Measurements from ENCODE around the gene GALNT12.

Gene GALNT12

GRCh38 chr9:98780059-98780749 lies 27.3 kb upstream of the GALNT12 start:
- TF ChIP-seq TAF1 (IDR thresholded peaks at IDR 0.05; ENCODE audit: low read depth, low read length) (no peak), POU2F2 (IDR thresholded peaks at IDR 0.05; ENCODE audit: low read depth, low read length) (no peak), POLR2A (IDR thresholded peaks at IDR 0.05; ENCODE audit: low read depth, low read length) (no peak), PAX5 (IDR thresholded peaks at IDR 0.05; ENCODE audit: insufficient read depth, low read length, severe bottlenecking) (no peak), SPI1 (IDR thresholded peaks at IDR 0.05; ENCODE audit: low read depth, low read length) (no peak), POLR2AphosphoS5 (IDR thresholded peaks at IDR 0.05; ENCODE audit: low read depth, low read length) (no peak)
- no peak for DNase-seq (ENCODE audit: insufficient read length, low spot score)
- FAIRE-seq, result no peak

- no peak for FAIRE-seq
- no peak for DNase-seq (ENCODE audit: insufficient read length, low spot score)
- TF ChIP-seq POLR2AphosphoS5 (IDR thresholded peaks at IDR 0.05; ENCODE audit: low read depth, low read length), result no peak
Observed at GRCh38 chr9:98781588-98782383, 25.7 kb upstream of the GALNT12 start.

GRCh38 chr9:98783518-98784226 lies 23.8 kb upstream of the GALNT12 start:
- FAIRE-seq, result no peak
- TF ChIP-seq POLR2A (IDR thresholded peaks at IDR 0.05; ENCODE audit: low read depth, low read length) (no peak), POLR2AphosphoS5 (IDR thresholded peaks at IDR 0.05; ENCODE audit: low read depth, low read length) (no peak), TAF1 (IDR thresholded peaks at IDR 0.05; ENCODE audit: low read depth, low read length) (no peak), POU2F2 (IDR thresholded peaks at IDR 0.05; ENCODE audit: low read depth, low read length) (no peak), SPI1 (IDR thresholded peaks at IDR 0.05; ENCODE audit: low read depth, low read length) (no peak), PAX5 (IDR thresholded peaks at IDR 0.05; ENCODE audit: insufficient read depth, low read length, severe bottlenecking) (no peak)
- no peak for DNase-seq (ENCODE audit: insufficient read length, low spot score)

GRCh38 chr9:98784831-98785806 lies 22.4 kb upstream of the GALNT12 start:
- FAIRE-seq, result no peak
- no peak for TF ChIP-seq POU2F2 (IDR thresholded peaks at IDR 0.05; ENCODE audit: low read depth, low read length)
- TF ChIP-seq POLR2AphosphoS5 (IDR thresholded peaks at IDR 0.05; ENCODE audit: low read depth, low read length), result no peak
- no peak for TF ChIP-seq POLR2A (IDR thresholded peaks at IDR 0.05; ENCODE audit: low read depth, low read length)
- no peak for TF ChIP-seq SPI1 (IDR thresholded peaks at IDR 0.05; ENCODE audit: low read depth, low read length)
- no peak for TF ChIP-seq PAX5 (IDR thresholded peaks at IDR 0.05; ENCODE audit: insufficient read depth, low read length, severe bottlenecking)
- no peak for DNase-seq (ENCODE audit: insufficient read length, low spot score)

GRCh38 chr9:98786750-98787510 lies 20.5 kb upstream of the GALNT12 start:
- FAIRE-seq (no peak), DNase-seq (ENCODE audit: insufficient read length, low spot score) (no peak)
- no peak for TF ChIP-seq POU2F2 (IDR thresholded peaks at IDR 0.05; ENCODE audit: low read depth, low read length)
- TF ChIP-seq TAF1 (IDR thresholded peaks at IDR 0.05; ENCODE audit: low read depth, low read length), result no peak
- no peak for TF ChIP-seq PAX5 (IDR thresholded peaks at IDR 0.05; ENCODE audit: insufficient read depth, low read length, severe bottlenecking)
- TF ChIP-seq POLR2A (IDR thresholded peaks at IDR 0.05; ENCODE audit: low read depth, low read length), result no peak
- TF ChIP-seq POLR2AphosphoS5 (IDR thresholded peaks at IDR 0.05; ENCODE audit: low read depth, low read length), result no peak
- no peak for TF ChIP-seq SPI1 (IDR thresholded peaks at IDR 0.05; ENCODE audit: low read depth, low read length)

GRCh38 chr9:98787766-98788335 lies 19.6 kb upstream of the GALNT12 start:
- FAIRE-seq, result no peak
- no peak for DNase-seq (ENCODE audit: insufficient read length, low spot score)
- TF ChIP-seq TAF1 (IDR thresholded peaks at IDR 0.05; ENCODE audit: low read depth, low read length), result no peak
- TF ChIP-seq POLR2A (IDR thresholded peaks at IDR 0.05; ENCODE audit: low read depth, low read length), result no peak
- no peak for TF ChIP-seq POU2F2 (IDR thresholded peaks at IDR 0.05; ENCODE audit: low read depth, low read length)
- no peak for TF ChIP-seq POLR2AphosphoS5 (IDR thresholded peaks at IDR 0.05; ENCODE audit: low read depth, low read length)
- TF ChIP-seq PAX5 (IDR thresholded peaks at IDR 0.05; ENCODE audit: insufficient read depth, low read length, severe bottlenecking), result no peak
- no peak for TF ChIP-seq SPI1 (IDR thresholded peaks at IDR 0.05; ENCODE audit: low read depth, low read length)

GRCh38 chr9:98789483-98790133 lies 17.9 kb upstream of the GALNT12 start:
- DNase-seq (ENCODE audit: insufficient read length, low spot score) (no peak), FAIRE-seq (no peak)
- TF ChIP-seq POU2F2 (IDR thresholded peaks at IDR 0.05; ENCODE audit: low read depth, low read length), result no peak
- no peak for TF ChIP-seq TAF1 (IDR thresholded peaks at IDR 0.05; ENCODE audit: low read depth, low read length)
- TF ChIP-seq POLR2A (IDR thresholded peaks at IDR 0.05; ENCODE audit: low read depth, low read length), result no peak
- TF ChIP-seq SPI1 (IDR thresholded peaks at IDR 0.05; ENCODE audit: low read depth, low read length), result no peak
- no peak for TF ChIP-seq PAX5 (IDR thresholded peaks at IDR 0.05; ENCODE audit: insufficient read depth, low read length, severe bottlenecking)
- TF ChIP-seq POLR2AphosphoS5 (IDR thresholded peaks at IDR 0.05; ENCODE audit: low read depth, low read length), result no peak
